ENCODE measurements around the gene MAGI1.

- no peak for TF ChIP-seq ZNF384 (IDR thresholded peaks at IDR 0.05)
- TF ChIP-seq SUZ12 (IDR thresholded peaks at IDR 0.05) = no peak
- TF ChIP-seq L3MBTL2 (conservative IDR thresholded peaks at IDR 0.05) = no peak
- TF ChIP-seq BHLHE40 (IDR thresholded peaks at IDR 0.05; ENCODE audit: borderline replicate concordance) = no peak
Observed at GRCh38 chr3:65526656-65527055, 512.1 kb downstream of the MAGI1 start.

Data from HEK293T (cell line).